GM18519 (cell line): ENCODE measurements around the gene GPHN.
A peak's percentile ranks its signal among the peaks of the same experiment; 100 is the strongest.

Experiments
- ATAC-seq: cut with Tn5 transposase; IDR thresholded peaks from one replicate; pipeline ENCODE4 v1.9.1; 2021; ENCODE audit warnings: mild to moderate bottlenecking, moderate library complexity; ENCODE audit not compliant: unreplicated experiment, low FRiP score

GPHN gene

DNA sequence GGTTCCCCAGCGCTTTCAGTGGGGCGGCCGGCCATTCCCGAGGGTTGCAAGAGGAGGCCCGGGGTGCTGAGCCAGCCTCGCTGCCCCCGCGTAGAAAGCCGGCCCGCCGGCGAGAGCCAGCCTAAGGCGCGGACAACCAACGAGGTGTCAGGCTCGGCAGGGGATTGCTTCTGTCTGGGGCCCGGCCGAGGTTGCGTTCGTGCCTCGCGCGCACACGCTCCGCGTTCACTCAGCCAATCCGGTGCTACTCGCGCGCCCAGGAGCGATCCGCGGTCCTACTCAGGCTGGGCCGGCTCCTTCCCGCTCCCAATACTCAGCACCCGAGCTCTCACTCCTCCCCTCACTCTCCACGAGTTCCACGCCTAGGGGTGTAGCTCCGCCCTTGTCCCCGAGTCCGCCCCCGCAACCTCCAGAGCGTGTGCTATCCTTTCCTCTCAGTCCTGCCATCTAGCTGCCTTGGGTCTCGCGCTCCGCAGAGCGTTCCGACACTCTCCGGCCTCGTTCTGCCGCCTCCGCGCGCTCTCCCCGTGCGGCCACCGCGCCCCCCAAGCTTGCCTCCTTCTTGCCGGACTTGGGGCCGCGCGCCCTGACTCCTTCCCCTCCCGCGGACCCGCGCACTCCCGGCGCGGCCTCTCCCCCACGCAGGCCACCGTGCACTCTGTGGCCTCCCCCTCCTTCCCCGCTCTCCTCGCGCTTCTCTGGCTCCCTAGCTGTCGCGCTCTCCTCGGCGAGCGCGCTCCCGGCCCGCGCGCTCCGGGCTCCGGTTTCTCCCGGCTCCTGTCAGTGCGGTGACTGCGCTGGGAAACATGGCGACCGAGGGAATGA, at the start of gene GPHN:
Gene GPHN, plus strand, starts transcription at position 426 of the 825 bp plus-strand sequence.
- peak; percentile 63 for ATAC-seq

DNA sequence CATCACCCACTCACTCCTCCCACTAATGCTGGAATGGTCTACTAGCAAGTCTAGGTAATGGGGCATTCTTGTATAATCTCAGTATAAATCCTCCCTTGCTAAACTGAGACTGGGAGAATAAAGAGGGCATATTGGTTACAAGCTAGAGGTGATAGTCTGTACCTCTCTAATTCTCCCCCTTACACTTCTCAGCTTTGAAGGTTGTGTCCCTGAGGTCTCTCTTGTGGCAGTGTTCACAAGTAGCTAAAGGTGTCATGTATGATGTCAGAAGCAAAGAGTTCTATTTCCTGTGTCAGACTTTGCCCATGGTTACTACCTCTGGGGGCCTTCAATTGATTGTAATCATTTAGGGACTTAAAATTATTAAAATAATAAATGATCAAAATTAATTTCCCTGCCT, 48.3 kb upstream of the GPHN start:
- ATAC-seq, result no peak

DNA sequence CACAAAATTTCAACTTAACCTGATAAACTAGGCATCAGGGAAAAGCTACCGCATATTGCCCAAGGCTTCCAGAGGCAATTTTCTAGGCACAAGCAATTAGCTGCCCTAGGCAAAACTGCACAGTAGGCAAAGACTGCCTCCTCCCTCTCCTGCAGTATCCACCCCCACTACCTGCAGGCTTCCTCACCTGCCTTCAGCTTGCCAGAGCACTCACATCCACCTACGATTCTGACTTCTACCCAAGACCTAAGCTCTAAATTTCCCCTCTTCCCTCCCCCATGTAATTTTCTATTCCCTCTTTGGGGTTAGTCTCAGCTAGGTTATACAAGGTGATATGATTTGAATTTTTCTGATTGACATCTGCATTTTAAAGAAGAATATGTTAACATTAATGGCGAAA, 43.7 kb upstream of the GPHN start:
- ATAC-seq, result no peak

DNA sequence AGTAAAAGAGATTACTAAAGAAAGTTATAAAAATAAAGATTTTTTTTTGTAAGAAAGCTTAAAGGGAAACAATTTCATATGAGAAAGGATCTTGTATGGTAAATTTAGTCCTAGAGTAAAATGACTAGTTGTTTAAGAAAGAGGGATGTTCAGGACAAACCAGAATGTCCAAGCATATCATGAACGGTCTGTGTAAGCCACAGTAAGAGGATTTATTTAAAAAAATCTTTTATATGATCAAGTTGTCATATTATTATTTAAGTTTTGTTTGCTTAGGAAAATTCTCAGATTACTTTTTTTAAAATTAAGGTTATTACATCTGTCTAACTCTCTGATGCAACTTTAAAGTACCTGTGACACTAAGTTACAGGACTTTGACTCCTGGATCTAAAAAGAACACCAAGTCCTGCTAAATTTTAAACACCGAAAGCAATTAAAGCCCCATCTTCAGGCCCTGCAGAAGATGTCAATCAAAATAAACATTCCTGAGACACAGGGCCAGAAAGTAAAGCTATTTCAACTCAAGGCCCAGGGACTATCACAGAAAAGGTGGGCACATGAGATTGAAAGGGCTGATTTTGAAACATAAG, 39.1 kb upstream of the GPHN start:
- no peak for ATAC-seq

DNA sequence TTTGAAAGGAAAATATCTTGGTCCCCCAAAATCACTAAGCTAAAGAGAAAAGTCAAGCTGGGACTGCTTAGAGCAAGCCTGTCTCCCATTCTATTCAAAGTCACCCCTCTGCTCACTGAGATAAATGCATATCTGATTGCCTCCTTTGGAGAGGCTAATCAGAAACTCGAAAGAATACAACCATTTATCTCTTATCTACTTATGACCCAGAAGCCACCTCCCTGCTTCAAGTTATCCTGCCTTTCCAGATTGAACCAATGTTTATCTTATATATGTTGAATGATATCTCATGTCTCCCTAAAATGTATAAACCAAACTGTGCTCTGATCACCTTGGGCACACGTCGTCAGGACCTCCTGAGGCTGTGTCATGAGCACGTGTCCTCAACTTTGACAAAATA, 36.4 kb upstream of the GPHN start:
- no peak for ATAC-seq

DNA sequence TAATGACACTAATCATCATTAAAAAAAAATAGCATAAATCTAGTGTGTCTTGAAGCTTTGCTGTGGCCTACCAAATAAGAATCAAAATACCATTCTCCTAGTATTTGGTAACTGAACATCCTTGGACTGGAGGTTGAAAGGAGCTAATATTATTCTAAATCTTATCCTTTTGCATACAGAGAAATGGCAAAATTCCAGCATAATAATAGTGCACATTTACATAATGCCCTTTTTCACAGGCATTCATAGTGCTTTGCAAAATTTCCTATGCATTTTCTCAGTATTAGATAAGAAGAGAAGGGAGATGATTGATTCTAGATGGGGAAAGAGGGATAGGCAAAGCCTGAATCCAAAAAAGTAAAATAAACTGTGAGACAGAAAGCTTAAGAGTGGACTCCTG, 35.7 kb upstream of the GPHN start:
- ATAC-seq, result no peak

DNA sequence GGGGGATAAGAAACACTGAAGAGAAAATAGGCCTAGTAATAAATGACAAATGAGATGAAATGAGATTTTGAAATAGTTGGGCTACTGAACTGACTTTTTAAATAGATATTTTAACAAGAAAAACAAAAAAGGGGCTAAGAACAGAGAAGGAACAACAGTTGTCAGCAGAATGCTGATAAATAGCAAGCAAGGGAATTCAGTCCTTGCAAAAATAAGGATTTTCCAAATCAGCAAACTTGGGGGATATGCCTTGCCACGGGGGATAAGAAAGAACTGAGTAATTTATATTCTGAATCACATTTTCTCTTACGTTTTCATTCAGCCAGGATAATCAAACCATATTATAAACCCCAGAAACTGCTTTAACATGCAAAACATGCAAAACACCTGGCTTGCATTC, 34.7 kb upstream of the GPHN start:
- ATAC-seq, result no peak

DNA sequence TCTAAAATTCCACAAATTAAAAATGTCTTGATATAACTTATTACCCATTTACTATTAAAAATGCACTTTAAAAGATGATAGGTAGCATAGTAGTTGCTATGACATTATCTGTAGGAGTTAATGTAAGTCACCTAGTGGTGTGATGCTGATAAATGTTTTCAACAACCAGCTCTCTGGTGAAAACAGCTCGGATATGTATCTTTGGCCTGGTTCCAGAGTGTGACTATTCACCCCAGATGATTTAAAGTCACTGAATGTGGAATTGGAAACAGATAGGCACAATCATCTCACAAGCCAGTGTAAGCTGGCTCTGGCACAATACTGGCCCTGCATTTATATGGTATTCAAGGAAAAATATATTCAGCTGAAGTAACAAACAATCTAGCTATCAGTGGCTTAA, 31.0 kb upstream of the GPHN start:
- no peak for ATAC-seq

DNA sequence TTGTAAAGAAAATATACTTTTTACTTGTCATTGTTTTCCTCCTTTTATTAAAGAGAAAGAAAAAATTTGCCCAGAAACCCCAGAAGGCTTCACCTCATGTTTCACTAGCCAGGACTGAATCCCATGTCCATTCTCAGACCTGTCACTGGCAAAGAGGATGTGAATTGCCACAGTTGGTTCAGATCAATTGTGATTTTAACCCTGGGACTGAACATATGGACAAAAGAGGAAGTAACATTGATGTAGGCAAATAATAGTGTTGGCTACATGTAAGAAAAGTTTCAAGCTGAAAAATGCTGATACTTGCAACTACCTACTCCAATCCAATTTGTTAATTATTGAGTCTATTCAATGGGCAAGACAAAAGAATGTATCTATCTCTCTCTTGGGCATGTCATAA, 30.4 kb upstream of the GPHN start:
- ATAC-seq, result no peak

DNA sequence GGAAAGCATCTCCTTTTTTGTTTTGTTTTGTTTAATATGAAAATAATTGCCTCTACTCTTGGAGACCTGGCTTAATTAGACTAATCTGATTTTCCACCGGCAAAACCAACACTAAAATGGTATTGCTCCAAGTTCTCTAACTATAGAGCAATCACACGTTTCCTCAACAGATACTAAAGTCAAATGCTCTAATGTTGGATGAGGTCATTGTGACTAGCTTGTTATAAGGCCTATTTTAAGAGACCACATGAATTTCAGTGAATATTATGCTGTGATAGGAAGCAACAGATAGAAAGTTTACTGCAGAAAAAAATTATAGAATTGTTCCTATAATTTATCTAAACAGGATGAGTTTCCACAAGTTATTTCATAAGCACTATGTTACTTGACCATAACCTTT, 25.1 kb upstream of the GPHN start:
- ATAC-seq, result no peak

DNA sequence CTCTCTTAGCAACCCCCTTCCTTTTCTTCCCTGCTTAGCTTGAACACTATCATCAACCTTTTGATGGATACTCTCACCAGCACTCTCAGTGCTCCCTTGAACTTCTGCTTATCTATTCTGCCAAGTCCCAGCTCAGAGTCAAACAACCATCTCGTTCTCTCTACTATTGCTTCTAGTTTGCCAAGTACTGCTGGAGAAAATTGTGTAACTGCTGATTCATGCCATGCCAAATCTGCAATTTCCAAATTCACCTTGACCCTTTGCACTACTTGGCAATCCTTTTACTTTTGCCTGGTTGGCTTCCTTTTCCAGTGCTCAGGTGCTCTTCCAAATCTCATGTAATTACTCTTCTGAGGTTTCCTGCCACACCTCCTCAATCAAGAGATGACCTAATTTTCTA, 24.6 kb upstream of the GPHN start:
- no peak for ATAC-seq

DNA sequence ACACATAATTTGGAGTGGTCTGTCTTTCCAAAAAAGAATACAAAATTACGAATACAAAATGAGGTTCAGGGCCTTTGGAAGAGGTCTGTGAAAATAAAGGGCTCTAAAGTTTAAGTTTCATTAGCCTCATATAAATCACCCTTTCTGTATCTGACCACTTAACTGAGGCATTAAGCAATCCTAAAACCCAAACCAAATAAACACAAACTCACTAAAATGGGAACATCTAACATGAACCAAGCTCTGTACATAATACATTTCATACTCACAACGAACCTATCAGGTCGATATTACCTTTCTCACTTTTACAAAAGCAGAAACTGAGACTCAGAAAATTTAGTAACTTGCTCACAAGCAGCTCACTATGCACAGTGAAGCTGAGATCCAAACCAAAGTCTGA, 22.9 kb upstream of the GPHN start:
- no peak for ATAC-seq

DNA sequence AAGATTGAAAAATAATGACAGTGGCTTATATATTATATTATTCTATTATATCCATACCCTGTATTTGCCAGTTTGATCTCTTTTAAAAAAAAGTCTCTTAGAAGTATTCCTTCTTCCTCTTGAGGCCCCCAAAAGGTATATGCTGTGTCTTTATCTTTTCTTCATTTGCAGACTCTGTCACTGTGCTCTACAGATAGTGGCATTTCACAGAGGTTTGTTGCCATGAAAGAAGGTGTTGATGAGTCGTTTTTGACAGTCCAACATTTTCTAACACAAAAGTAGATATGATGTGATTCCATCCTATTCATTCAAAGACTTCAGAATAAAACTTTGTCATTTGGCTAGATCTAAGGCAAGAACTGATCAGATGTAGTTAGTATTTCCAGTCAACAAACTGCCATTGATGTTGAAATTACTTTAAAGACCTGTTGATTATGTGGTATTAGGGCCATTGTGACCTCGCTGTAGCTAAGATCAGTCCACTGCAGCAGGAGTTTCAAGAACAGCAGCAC, 22.0 kb upstream of the GPHN start, which contains the start of gene CCDC196:
Gene CCDC196, plus strand, starts transcription at position 462 of the 512 bp plus-strand sequence. CDS start 132 bp downstream, outside the sequence.
- no peak for ATAC-seq

DNA sequence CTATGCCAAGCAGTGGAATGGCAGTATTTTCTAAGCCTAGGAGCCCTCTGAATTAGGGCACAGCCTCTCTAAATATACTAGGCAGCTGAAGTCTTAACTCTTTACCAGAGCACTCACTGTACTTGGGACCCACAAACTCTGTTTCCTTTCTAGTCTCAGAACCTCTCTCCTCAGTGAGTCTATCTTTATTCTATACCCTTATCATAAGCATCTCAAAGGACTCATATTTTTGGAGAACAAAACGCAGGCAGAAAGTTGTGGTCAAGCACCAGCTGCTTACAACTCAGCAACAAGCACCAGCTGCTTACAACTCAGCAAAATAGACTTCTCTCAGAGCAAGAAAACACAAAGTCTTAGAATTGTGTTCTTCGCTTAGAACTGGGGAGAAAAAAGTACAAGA, 20.8 kb upstream of the GPHN start:
- ATAC-seq, result no peak

DNA sequence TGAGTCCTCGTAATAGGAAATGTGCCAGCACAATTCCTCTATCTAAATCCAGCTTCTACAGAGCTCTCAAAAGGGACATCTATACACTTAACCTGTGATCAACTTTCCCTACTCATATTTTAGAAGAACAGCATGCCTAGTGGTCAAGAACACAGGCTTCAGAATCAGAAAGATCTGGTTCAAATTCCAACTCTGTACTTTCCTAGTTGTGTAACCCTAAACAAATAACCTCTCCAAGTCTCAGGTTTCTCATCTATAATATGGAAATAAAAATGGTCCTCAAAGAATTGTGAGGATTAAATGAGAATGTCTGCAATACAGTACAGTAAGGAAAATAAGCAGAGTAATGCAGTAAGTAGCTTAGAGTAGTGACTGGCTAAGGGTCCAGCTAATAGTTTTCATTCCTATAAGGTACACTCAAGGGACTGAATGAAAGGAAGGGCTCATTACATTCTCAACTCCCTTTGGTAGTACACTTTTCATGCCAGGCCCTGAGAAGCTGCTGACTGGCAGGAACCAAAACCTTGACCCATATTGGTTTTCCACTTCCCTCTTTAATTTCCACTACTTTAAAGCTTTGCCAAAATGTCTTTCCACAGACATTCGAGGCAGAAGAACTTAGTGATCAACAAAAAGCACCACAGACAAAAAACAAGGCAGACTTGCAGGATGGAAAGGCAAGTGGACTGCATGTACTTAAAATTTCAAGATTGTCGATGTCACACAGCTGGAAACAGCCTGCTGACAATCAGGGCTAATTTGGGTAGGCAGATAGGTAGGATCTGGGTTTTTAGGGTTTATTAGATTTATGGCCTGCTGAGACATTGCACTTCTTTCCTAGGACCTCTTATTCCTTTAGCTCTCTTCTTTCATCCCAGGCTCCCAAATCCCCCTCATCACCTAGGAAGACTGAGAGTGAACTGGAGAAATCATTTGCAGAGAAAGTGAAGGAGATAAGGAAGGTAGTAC, 17.5 kb upstream of the GPHN start:
- no peak for ATAC-seq

DNA sequence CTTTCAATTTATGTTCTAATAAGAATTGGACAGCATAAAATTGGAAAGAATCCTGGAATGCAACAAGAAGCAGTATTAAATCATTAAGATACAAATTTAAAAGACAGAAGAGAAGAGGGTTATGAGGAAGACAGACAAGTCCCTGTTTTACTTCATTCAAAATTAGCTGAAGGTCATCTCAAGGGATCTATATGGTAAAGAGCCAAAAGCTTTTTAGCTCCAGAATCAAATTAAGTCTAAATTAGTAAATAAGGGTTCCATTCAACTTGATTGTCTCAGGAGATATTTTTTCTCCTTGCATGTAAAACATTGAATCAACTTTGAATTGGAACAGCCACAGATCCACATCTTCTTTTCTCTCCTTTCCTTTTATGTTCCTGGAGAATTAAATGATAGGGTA, 14.2 kb upstream of the GPHN start:
- no peak for ATAC-seq

DNA sequence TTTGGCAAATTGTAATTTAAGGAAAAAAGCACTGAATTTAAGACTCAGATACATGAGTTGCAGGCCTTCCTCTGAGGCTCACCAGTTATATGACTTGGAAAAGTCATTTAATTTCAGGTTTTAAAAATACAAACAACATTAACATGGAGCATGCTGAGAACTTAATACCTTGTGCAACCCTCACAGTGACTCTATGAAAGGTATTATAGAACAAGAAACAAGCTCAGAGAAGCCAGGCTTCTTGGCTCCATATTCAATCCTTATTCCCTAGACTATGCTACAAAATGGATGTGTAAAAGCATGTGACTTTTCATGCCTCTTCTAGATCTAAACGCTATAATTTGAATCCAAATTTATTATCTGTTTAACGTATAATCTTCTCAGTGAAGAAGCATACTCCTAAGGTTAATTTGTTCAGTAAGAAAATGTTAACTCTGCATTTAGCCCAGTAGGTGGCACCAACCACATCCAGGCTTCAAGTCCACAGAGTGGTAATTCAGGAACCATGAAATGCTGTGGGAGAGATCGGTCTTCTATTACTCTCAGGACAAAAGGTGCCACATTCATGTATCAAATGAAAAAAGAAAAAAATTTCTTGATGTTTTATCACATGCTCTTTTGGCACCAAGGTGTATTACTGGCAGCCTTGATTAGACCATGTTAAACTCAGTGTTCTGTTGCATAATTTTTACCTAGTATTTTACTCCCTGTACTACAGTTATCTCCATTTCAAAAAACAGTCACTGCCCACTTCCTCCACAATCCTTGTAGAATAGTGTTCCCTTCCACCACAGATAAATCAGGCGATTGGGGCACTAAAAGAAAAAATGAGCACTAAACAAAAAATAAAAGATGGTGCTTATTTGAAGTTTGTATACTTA, 12.5 kb upstream of the GPHN start:
- no peak for ATAC-seq

DNA sequence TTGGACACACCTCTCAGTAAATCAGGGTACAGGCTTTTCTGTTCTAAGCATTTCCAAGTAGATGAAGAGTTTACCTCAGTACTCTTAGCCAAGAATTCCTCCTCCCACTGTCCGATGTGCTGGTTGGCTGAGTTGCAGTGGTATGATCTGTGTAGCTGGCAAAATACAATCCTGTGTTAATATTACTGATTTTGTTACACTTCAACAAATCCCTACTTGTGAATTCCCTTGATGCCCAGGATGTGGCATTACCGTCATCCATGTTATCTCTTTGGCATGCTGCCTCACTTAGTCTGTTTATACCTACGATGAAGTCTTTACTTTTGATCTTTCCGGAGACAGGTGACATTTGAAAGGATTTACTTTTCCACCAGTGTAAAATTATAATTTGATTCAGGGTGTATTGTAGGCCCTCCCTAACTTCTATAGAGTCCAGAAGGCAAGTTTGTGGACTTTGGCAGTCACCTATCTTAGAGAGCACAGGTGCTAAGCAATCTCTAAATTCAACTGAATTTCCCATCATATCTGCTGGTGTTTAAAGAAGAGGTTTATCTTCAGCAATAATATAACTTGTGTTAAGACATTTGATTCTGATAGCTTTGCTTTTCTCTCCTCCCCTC, 11.6 kb upstream of the GPHN start:
- no peak for ATAC-seq

DNA sequence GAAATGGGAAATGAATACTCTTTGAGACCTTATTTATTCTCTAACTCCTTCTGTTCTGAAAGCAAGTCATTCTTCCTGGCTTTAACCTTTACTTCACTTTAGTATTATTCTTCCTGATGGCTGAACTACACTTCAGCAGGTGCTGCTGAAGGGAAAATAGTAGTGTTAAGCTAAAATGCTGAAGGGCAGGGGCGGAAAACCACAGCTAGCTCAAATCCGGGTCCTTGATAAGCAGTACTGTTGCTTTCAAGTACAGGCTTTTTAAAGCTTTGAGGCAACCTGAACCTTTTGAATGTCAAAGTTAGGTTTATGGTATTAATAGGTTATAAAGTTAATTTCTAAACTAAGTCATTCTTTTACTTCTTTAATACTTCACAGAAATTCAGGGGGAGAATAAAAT, 11.0 kb upstream of the GPHN start:
- no peak for ATAC-seq
